ENCODE measurements around the gene STEEP1.

Gene STEEP1

GRCh38 chrX:119565107-119565663 lies at the start of gene STEEP1:
Gene STEEP1 (minus strand): TSS chrX:119565409. CDS start chrX:119565355, 54 bp downstream.
- peak; percentile 95 for DNase-seq

DNA sequence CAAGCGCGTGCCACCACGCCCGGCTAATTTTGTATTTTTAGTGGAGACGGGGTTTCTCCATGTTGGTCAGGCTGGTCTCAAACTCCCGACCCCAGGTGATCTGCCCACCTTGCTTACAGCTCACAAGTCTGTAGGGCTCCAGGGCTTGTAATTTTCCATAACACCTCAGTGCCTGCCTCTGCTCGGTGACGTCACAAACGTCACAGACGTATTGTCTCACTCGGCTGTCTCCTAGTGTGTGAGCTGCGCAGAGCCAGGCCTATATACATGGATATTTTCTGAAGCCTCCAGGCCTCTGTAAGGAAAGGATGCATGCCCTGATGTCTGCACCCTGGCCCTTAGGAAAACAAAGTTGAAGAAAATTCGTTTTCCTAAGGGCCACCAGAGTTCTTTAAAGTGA lies 49.6 kb upstream of the STEEP1 start:
- no peak for DNase-seq

- DNase-seq, result peak; percentile 23
These were observed 41.8 kb upstream of the STEEP1 start for GRCh38 chrX:119607018-119607389.

DNA sequence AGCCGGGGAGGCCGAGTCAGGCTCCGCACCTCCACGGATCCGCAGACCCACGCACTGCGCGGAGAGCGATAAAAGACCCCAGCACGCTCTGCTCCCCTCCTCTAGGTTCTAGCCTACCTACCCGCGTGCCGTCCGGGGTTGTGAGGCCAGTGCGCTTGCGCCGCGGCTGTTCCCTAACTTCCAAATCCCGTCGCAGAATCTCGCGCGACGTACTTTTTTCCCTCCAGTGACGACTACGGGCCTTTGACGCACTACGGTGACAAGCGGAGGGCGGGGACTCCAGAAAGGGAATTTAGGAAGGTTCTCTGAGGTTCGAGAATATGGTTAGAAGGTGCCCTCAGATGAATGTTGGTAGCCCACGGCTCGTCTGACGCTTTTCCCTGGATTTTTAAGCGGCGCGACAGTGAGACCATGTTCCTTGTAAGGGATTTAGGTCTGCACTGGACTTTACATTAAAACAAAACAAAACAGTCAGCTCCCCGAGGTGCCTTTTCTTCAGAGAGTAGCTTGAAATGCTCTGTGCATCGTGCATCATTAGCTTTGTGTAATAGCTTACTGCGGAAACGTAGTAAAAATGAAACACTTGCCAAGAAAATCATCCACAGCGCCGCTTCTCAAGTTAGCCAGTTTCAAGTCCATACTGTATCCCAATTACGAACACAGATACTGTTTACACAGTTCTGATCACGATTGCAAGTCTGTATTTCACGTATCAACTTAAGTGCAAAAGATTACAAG lies 41.2 kb upstream of the STEEP1 start, which contains the start of gene NKRF:
Gene NKRF (minus strand): TSS at position 145 of the 738 bp plus-strand sequence.
- peak; percentile 96 for DNase-seq

GRCh38 chrX:119605464-119606279 lies 40.5 kb upstream of the STEEP1 start:
- DNase-seq, result peak; percentile 67

DNA sequence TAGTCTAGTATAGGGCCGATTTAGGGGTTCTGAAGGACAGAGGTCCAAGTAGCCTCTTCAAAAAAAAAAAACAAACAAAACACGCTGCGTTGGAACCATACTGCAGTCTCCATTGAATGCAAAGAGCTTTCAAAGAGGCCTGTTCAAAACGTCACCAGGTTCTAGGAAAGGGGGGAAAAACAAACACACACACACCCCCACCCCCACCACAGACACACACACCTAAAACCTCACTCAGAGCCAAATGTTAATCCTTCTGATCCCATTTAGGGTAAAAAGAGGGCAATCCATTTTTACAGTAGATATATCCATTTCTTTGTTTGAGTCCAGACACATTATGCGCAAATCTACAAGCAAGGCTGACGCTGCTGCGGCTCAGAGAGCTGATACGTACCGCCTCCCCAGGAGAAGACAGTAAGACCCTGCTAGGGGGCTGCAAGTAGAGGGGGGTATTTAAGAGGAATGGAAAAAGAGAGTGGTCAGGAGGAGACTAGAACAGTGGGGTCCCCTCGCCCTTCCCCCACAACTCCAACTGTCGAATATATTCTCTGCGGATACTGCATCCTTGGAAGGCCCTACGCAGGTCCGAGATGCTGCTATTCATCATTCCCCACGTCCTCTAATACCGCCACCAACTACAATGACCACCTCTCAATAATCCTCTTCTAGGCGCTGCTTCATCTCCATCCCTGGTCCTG lies 39.7 kb upstream of the STEEP1 start:
- no peak for DNase-seq

GRCh38 chrX:119602701-119603255 lies 37.6 kb upstream of the STEEP1 start:
- DNase-seq, result no peak

DNA sequence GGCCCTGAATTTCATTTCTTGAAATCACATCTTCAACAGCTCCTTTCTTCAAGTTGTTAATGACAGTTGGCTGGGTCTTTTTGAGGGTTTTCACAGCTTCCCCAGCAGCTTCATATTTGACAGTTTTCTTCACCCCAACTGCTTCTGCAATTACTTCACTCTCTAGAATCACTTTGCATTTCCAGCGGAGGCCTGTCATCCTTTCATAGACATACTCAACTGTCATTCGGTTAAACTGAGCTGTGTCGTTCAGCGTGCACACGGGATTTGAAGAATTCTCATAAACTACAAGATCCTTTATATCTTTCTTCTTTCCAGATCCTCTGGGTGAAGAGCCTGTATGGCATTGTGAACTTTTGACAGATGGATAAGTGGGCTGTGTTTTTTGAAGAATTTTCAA lies 24.6 kb upstream of the STEEP1 start:
- no peak for DNase-seq

DNA sequence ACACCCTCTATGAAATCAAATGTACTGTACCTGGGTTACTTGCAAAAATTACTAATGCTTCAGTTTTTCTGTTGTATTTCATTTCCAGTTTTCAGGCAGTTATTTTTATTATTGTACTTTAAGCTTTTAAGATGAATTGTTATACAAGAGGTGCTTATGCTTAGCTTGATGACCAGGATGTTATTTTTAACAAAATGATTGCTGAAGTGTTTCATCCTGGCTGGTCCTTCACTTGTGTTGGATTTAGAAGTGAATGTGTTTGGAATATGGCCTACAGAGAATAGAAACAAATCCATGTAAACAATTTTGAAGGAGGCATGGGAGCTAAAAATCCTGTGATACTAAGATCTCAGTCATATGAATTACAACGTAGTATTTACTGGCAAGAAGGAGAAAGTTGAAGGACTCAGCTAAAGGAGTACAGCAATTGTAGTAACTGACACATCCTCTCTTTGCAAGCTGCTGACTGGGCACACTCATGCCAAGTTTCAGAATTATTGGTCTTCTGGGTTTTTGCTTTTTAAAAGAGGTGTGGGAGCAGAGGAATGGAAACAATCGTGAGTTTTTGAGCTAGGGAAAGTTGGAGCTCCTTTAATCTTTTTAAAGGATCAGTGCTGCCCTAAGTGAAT lies 18.3 kb upstream of the STEEP1 start:
- no peak for DNase-seq

- no peak for DNase-seq
These were observed 14.2 kb upstream of the STEEP1 start for GRCh38 chrX:119579414-119579813.

- peak; percentile 95 for DNase-seq
These were observed 9.4 kb upstream of the STEEP1 start, which contains the start of gene UBE2A for GRCh38 chrX:119574394-119575266. Gene UBE2A (plus strand): TSS chrX:119574563. CDS start chrX:119574712, 149 bp downstream.

GRCh38 chrX:119573840-119574393 lies 8.7 kb upstream of the STEEP1 start:
- DNase-seq, result peak; percentile 52

DNA sequence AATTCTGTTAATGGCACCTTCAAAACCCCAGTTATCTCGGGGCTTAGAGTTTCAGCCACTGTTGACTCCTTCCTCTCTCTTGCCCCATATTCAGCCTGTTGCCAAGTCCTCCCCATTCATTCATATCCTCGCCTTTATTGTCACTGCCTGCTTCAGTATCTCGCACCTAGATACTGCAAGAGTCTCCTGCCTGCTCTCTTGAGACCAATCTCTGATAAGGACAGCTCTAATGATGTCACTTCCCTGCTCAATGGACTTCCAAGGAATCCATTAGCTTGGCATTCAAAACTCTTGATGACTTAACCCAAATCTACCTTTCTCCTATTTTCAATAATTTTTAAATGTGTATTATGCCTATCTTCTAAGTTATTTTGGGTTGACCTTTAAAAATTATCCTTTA lies 8.0 kb upstream of the STEEP1 start:
- DNase-seq, result no peak

DNA sequence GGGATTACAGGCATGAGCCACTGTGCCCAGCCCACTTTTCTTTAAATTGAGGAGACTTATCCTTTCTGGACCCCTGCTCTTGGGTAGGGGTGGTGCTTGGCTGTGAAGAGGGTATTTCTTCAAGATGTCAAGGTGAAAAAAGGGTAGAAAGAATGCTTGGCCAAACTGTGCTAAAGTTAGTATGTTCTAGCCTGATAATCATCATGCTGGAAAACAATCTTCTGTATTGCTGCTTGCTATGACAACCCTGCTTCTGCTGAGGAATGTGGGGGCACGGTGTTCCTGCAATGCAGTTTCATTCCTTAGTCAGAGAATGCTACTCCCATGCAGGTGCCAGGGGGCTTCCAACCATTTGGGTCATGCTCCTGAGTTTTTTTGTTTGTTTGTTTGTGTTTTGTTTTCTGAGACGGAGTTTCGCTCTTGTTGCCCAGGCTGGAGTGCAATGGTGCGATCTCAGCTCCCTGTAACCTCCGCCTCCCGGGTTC lies 5.2 kb upstream of the STEEP1 start:
- no peak for DNase-seq

DNA sequence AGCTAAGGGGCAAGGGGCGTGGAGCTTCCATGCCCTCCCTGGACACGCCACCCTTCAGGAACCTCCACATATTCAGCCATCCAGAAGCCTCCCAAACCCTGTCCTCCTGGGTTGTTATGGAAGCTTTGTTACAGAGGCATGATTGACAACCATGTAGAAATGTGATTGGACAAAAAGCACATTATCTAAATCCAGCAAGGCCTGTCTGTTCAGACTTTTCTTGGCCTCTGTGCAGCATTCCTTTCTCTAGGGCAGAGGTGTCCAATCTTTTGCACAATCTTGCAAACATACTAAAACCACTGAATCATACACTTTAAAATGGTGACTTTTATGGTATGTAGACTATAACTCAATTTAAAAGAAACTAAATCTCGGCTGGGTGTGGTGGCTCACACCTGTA lies 12.7 kb downstream of the STEEP1 start:
- DNase-seq, result no peak

- no peak for DNase-seq
These were observed 15.7 kb downstream of the STEEP1 start for GRCh38 chrX:119549327-119550016.

DNA sequence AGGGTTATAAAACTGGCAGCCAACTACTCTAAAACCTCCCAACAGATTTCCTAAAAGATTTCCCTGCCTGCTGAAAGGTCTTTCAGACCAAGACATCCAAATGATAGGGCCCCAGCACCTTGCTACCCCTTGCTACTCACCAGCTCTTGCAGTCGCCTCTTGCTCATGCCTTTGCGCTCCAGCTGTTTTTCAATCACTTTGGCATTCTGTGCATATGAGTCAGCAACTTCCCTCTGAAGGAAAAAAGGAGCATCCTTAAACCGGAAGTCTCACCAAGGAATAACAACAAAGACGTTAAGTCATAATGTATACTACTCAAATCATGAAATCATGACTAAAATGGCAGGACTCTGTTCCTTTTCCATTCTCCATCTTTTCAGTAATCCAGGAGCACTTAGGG lies 24.0 kb downstream of the STEEP1 start:
- DNase-seq, result peak; percentile 29

DNA sequence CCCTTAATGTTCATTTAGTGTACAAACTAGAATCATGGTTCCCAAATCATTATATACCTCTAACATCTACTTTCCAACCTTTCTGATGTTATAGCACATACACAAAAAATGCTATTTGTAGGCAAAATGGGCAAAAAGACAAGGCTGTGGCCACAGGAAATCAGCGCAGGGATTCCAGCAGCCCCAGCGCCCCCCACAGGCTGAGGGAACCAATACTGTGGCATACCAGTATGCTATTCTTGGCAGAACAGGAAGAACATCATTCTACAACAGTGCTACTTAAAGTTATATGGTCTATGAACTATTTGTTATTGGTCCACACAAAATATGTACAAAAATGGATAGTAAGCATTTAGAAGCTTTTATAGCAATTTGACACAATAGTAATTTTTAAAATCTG lies 25.3 kb downstream of the STEEP1 start:
- DNase-seq, result peak; percentile 6

GRCh38 chrX:119537487-119537886 lies 27.7 kb downstream of the STEEP1 start:
- no peak for DNase-seq
